ENCODE data around the gene MYH7.
A peak's percentile ranks its signal among the peaks of the same experiment; 100 is the strongest.
"Not testable (repeated sequence)": the region's sequence is repeated elsewhere in the genome, so short reads cannot be mapped to it uniquely, and the experiment has no call there.

The MYH7 gene

GRCh38 chr14:23460960-23461359, 25.5 kb upstream of the MYH7 start:
- H3K4me3 ChIP-seq (replicated peaks; ENCODE audit: low read depth, low read length) = no peak overlapping the region
- TF ChIP-seq, protein P1, sequence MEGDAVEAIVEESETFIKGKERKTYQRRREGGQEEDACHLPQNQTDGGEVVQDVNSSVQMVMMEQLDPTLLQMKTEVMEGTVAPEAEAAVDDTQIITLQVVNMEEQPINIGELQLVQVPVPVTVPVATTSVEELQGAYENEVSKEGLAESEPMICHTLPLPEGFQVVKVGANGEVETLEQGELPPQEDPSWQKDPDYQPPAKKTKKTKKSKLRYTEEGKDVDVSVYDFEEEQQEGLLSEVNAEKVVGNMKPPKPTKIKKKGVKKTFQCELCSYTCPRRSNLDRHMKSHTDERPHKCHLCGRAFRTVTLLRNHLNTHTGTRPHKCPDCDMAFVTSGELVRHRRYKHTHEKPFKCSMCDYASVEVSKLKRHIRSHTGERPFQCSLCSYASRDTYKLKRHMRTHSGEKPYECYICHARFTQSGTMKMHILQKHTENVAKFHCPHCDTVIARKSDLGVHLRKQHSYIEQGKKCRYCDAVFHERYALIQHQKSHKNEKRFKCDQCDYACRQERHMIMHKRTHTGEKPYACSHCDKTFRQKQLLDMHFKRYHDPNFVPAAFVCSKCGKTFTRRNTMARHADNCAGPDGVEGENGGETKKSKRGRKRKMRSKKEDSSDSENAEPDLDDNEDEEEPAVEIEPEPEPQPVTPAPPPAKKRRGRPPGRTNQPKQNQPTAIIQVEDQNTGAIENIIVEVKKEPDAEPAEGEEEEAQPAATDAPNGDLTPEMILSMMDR (IDR thresholded peaks at IDR 0.05; ENCODE audit: low read length, missing control alignments) = no peak
- DNase-seq (ENCODE audit: low read depth) = no peak

GRCh38 chr14:23457587-23458445, 22.4 kb upstream of the MYH7 start:
- DNase-seq (ENCODE audit: low read depth) = no peak
- TF ChIP-seq, protein P1 (IDR thresholded peaks at IDR 0.05; ENCODE audit: low read length, missing control alignments) = no peak
- no peak overlapping the region for H3K4me3 ChIP-seq (replicated peaks; ENCODE audit: low read depth, low read length)

- not testable (repeated sequence) for H3K4me3 ChIP-seq (replicated peaks; ENCODE audit: low read depth, low read length)
- TF ChIP-seq, protein P1 (IDR thresholded peaks at IDR 0.05; ENCODE audit: low read length, missing control alignments) = peak; percentile 38
- DNase-seq (ENCODE audit: low read depth) = peak; percentile 15
Observed at GRCh38 chr14:23456883-23457586, 21.6 kb upstream of the MYH7 start.

GRCh38 chr14:23454445-23454856, 19.0 kb upstream of the MYH7 start:
- H3K4me3 ChIP-seq (replicated peaks; ENCODE audit: low read depth, low read length) = no peak overlapping the region
- no peak for DNase-seq (ENCODE audit: low read depth)
- TF ChIP-seq, protein P1 (IDR thresholded peaks at IDR 0.05; ENCODE audit: low read length, missing control alignments) = no peak

DNA sequence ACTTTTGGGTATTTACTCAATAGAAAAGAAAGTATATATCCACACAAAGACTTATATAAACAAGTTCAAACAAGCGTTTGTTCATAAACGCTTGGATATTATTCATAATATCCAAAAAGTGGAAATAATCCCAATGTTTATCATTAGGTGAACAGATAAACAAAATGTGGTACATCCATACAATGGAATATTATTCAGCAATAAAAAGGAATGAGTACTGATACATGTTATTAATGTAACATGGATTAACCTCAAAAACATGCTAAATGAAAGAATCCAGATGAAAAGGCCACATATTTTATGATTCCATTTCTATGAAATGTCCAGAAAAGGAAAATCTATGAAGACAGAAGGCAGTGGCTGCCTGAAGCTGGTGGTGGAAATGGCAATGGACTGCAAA, 16.8 kb upstream of the MYH7 start:
- H3K4me3 ChIP-seq (replicated peaks; ENCODE audit: low read depth, low read length) = no peak overlapping the region
- DNase-seq (ENCODE audit: low read depth) = no peak
- TF ChIP-seq, protein P1 (IDR thresholded peaks at IDR 0.05; ENCODE audit: low read length, missing control alignments) = no peak

DNA sequence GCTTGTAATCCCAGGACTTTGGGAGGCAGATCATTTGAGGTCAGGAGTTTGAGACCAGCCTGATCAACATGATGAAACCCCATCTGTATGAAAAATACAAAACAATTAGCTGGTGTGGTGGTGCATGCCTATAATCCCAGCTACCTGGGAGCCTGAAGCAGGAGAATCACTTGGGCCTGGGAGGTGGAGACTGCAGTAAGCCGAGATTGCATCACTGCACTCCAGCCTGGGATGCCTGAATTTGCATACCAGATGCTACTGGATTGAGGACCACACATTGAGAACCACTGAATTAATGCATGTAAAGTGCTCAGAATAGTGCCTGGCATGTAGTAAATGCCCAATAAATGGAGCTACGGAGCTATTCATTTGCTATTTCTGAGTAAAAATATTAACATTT, 14.9 kb upstream of the MYH7 start:
- DNase-seq (ENCODE audit: low read depth) = no peak
- TF ChIP-seq, protein P1 (IDR thresholded peaks at IDR 0.05; ENCODE audit: low read length, missing control alignments) = no peak
- H3K4me3 ChIP-seq (replicated peaks; ENCODE audit: low read depth, low read length) = no peak overlapping the region
